K562 (cell line): ENCODE measurements around the gene OPCML. TPM values are rescaled to one million over a fixed set of nuclear protein-coding genes. Genes with fewer than 3 reads are reported as not detected.

Experiments
- ATAC-seq: fragments of 200-7000 bp; cut with Tn5 transposase; 3 replicates; pipeline ENCODE4 v1.9.1; 2020; ENCODE audit warnings: moderate library complexity
- BruUV-seq: library from RNA; stranded (reverse); fragments of 400-500 nt; replicated peaks from 2 replicates; lab custom pipeline; 2021; lab: Mats Ljungman, UMichigan
- CTCF ChIA-PET: fragments of 300-600 bp; formaldehyde crosslinking; extraction: SDS; loops from one replicate; lab custom pipeline; 2021; ENCODE audit warnings: low intra/inter-chr PET ratio; lab: Yijun Ruan, JAX
- POLR2A ChIA-PET: fragments of 300-600, 350-650 bp; sonication (Branson Sonifier 250); formaldehyde crosslinking; extraction: SDS; loops from one replicate; lab custom pipeline; 2021; ENCODE audit warnings: antibody characterized with exemption, inconsistent platforms; lab: Yijun Ruan, JAX
- DNase-seq, 4 experiments: peaks; one replicate each; pipeline versions ENCODE4 v3.0.0 to v3.0.0-alpha.2; 2011 to 2018; ENCODE audit warnings: low spot score in 3 of 4, mixed read lengths in 3 of 4; ENCODE audit errors: extremely low read depth in 1 of 4
- FAIRE-seq: peaks from 2 replicates; lab custom pipeline; 2011; peaks lifted over from hg19 to GRCh38; lab: Jason Lieb, UNC
- H2AFZ ChIP-seq: 2 replicates; pipeline ENCODE4 v1.6.0; 2011; ENCODE audit warnings: low read depth, low read length, control low read depth, inconsistent platforms
- H3K27ac ChIP-seq: fragments of 200-600 bp; 3 replicates; pipeline ENCODE4 v1.8.0; 2011; ENCODE audit warnings: low read depth, mild to moderate bottlenecking, control low read depth, inconsistent platforms, low read length, moderate library complexity, mixed read lengths; ENCODE audit errors: extremely low read depth
- H3K27me3 ChIP-seq, 2 experiments: fragments of 300-600 bp in 1 of 2; 2 replicates in 1 of 2; 3 replicates in 1 of 2; pipeline versions ENCODE4 v1.6.0 to v1.8.0; 2011; ENCODE audit warnings: inconsistent platforms in 2 of 2, low read length in 2 of 2, mild to moderate bottlenecking in 1 of 2, mixed read lengths in 1 of 2, moderate library complexity in 1 of 2; ENCODE audit not compliant: control insufficient read depth in 2 of 2, insufficient read depth in 2 of 2
- H3K36me3 ChIP-seq: fragments of 300-600 bp; 3 replicates; pipeline ENCODE4 v1.8.0; 2011; ENCODE audit warnings: mild to moderate bottlenecking, low read length, inconsistent platforms; ENCODE audit not compliant: control insufficient read depth, insufficient read depth
- H3K4me1 ChIP-seq, 2 experiments: fragments of 200-600 bp in 1 of 2; replicated peaks in 1 of 2; 2 replicates in 1 of 2; 3 replicates in 1 of 2; pipeline versions ENCODE4 v1.5.1 to v1.8.0; 2011; ENCODE audit warnings: inconsistent platforms in 2 of 2, low read length in 2 of 2, mild to moderate bottlenecking in 1 of 2, mixed read lengths in 1 of 2, moderate library complexity in 1 of 2; ENCODE audit not compliant: control insufficient read depth in 2 of 2, insufficient read depth in 2 of 2
- H3K4me2 ChIP-seq: 2 replicates; pipeline ENCODE4 v1.6.1; 2011; ENCODE audit warnings: low read length, control low read depth, inconsistent platforms, mixed read lengths; ENCODE audit not compliant: insufficient read depth
- H3K4me3 ChIP-seq: fragments of 200-600 bp; sonication (generic), shearing (Covaris generic); 2 replicates; pipeline ENCODE4 v1.5.1; 2016; ENCODE audit warnings: control low read depth, inconsistent platforms
- H3K79me2 ChIP-seq: fragments of 200-600 bp; 3 replicates; pipeline ENCODE4 v1.8.0; 2011; ENCODE audit warnings: low read length, inconsistent platforms; ENCODE audit not compliant: control insufficient read depth, insufficient read depth
- H3K9ac ChIP-seq, 2 experiments: 2 replicates each; pipeline versions ENCODE4 v1.6.0 to v1.6.1; 2011; ENCODE audit warnings: low read depth in 2 of 2, low read length in 2 of 2, control low read depth in 1 of 2, inconsistent platforms in 1 of 2, mild to moderate bottlenecking in 1 of 2, mixed read lengths in 1 of 2; ENCODE audit not compliant: insufficient read depth in 1 of 2
- H3K9me1 ChIP-seq: one replicate; pipeline ENCODE4 v1.6.0; 2011; ENCODE audit warnings: inconsistent platforms, mild to moderate bottlenecking, low read length, moderate library complexity; ENCODE audit not compliant: control insufficient read depth, insufficient read depth
- H3K9me3 ChIP-seq: replicated peaks from 2 replicates; pipeline ENCODE4 v1.5.1; 2011; ENCODE audit warnings: low read depth, low read length, inconsistent platforms; ENCODE audit not compliant: control insufficient read depth, insufficient read depth
- H4K20me1 ChIP-seq: replicated peaks from 2 replicates; pipeline ENCODE4 v1.6.1; 2011; ENCODE audit warnings: low read length, inconsistent platforms, mixed read lengths; ENCODE audit not compliant: control insufficient read depth, insufficient read depth
- ADNP ChIP-seq: fragments of 200-800 bp; sonication (Bioruptor generic); IDR thresholded peaks from 2 replicates; pipeline ENCODE4 v1.6.1; 2016; ENCODE audit warnings: missing genetic modification characterization, missing compliant biosample characterization
- CBX5 ChIP-seq: IDR thresholded peaks from 2 replicates; pipeline ENCODE4 v1.6.1; 2014; ENCODE audit warnings: low read depth, borderline replicate concordance
- CHCHD3 ChIP-seq: fragments of 250-450 bp; sonication (Bioruptor Pico); IDR thresholded peaks from 2 replicates; pipeline ENCODE4 v2.1.2; 2022; ENCODE audit warnings: mild to moderate bottlenecking
- CREBBP ChIP-seq: IDR thresholded peaks from one replicate; pipeline ENCODE4 v1.6.1; 2012; ENCODE audit warnings: low read depth, mild to moderate bottlenecking, control low read depth, inconsistent platforms, low read length
- E2F3 ChIP-seq: fragments of 250-450 bp; sonication (Bioruptor Pico); IDR thresholded peaks from 2 replicates; pipeline ENCODE4 v1.4.0; 2020; ENCODE audit warnings: mild to moderate bottlenecking
- FOXM1 ChIP-seq, 2 experiments: fragments of 450-650 bp in 1 of 2; sonication (generic) in 1 of 2; formaldehyde crosslinking in 1 of 2; IDR thresholded peaks; 2 replicates each; pipeline versions ENCODE4 v1.6.1 to v1.9.0; 2017 to 2022; ENCODE audit warnings: low read depth in 2 of 2, mild to moderate bottlenecking in 2 of 2, missing genetic modification reagents in 1 of 2, moderate library complexity in 1 of 2
- HDAC6 ChIP-seq: IDR thresholded peaks from 2 replicates; pipeline ENCODE4 v1.6.1; 2012; ENCODE audit warnings: low read depth, mild to moderate bottlenecking, control low read depth, inconsistent platforms, low read length, moderate library complexity
- ILF3 ChIP-seq: fragments of 450-650 bp; IDR thresholded peaks from 2 replicates; pipeline ENCODE4 v1.6.1; 2018; ENCODE audit warnings: antibody characterized with exemption, mild to moderate bottlenecking, moderate library complexity, borderline replicate concordance
- MXD1 ChIP-seq: fragments of 250-450 bp; sonication (Bioruptor Pico); IDR thresholded peaks from 2 replicates; pipeline ENCODE4 v1.8.0; 2021; ENCODE audit warnings: borderline replicate concordance, mild to moderate bottlenecking, moderate library complexity; ENCODE audit not compliant: poor library complexity, severe bottlenecking
- RBFOX2 ChIP-seq: fragments of 200-400 bp; formaldehyde crosslinking; IDR thresholded peaks from 2 replicates; pipeline ENCODE4 v1.6.1; 2017; ENCODE audit warnings: low read depth, mild to moderate bottlenecking, low read length, moderate library complexity
- RCOR1 ChIP-seq, 2 experiments: IDR thresholded peaks; 2 replicates each; pipeline ENCODE4 v1.6.1; 2012; ENCODE audit warnings: low read depth in 2 of 2, low read length in 2 of 2, borderline replicate concordance in 1 of 2, improper control_type of control experiment in 1 of 2
- U2AF1 ChIP-seq: fragments of 200-400 bp; formaldehyde crosslinking; optimal IDR thresholded peaks from 2 replicates; pipeline ENCODE3; 2017; ENCODE audit warnings: mild to moderate bottlenecking, low read depth, low read length, moderate library complexity
- ZFPM2 ChIP-seq: fragments of 250-450 bp; sonication (Bioruptor Pico); IDR thresholded peaks from 2 replicates; pipeline ENCODE4 v1.5.1; 2022; ENCODE audit warnings: mild to moderate bottlenecking
- ZNF253 ChIP-seq: fragments of 250-450 bp; sonication (Bioruptor Pico); conservative IDR thresholded peaks from 2 replicates; pipeline ENCODE4 v1.6.1; 2021; ENCODE audit warnings: mild to moderate bottlenecking
- WGBS: fragments of 100-300 bp; shearing (Covaris generic); methylation state at CpG from one replicate; pipeline ENCODE4 v1.1.6; 2016; ENCODE audit warnings: low coverage, mixed read lengths; ENCODE audit not compliant: insufficient coverage; ENCODE audit errors: missing lambda C conversion rate; 5-methylcytosine and 5-hydroxymethylcytosine counted together
- in situ Hi-C: fragments of 300-500 bp; cut with MboI; formaldehyde crosslinking; loops from 4 replicates; pipeline ENCODE4 v1.15.0; 2018; ENCODE audit warnings: inconsistent platforms, mixed read lengths
- intact Hi-C: fragments of 100-400 bp; cut with micrococcal nuclease; formaldehyde crosslinking; loops from 2 replicates; pipeline ENCODE4 v1.14.2; 2022
- polyA plus RNA-seq, 8 experiments: library from polyadenylated mRNA; depleted of rRNA in 4 of 8; stranded (reverse) in 5 of 8; unstranded in 3 of 8; fragments of >200 nt; fragmentation: Nextera tagmentation in 2 of 8; fragmentation: Illumina TruSeq in 1 of 8; extraction: Ambion mirVana in 2 of 8; extraction: Trizol in 1 of 8; gene quantifications; 2 replicates each; pipeline versions ENCODE4 v1.2.1 to v1.2.3, GENCODE V29; 2011 to 2014; ENCODE audit warnings: inconsistent platforms in 1 of 8, missing spikeins in 1 of 8
- total RNA-seq, 7 experiments: library from RNA; depleted of rRNA in 6 of 7; stranded (reverse); fragments of >200 nt in 6 of 7; fragmentation: Illumina TruSeq in 2 of 7; extraction: Trizol in 2 of 7; gene quantifications; 2 replicates each; pipeline versions ENCODE4 v1.2.1 to v1.2.3, GENCODE V29; 2011 to 2021; ENCODE audit warnings: low replicate concordance in 1 of 7
- TF ChIP-seq, protein P1 (sequence below): fragments of 450-650 bp; IDR thresholded peaks from 2 replicates; pipeline ENCODE4 v1.6.1; 2017; ENCODE audit warnings: antibody characterized with exemption
- TF ChIP-seq, protein P2 (sequence below): fragments of 450-650 bp; formaldehyde crosslinking; conservative IDR thresholded peaks from 2 replicates; pipeline ENCODE4 v1.4.0; 2022; ENCODE audit warnings: mild to moderate bottlenecking, missing genetic modification characterization

OPCML gene
- total and polyA plus RNA-seq, 9 of the 15 experiments (the other 6 are each of a cell fraction or from before 2014, with no cell fraction given) = not detected

- TF ChIP-seq, protein P1, sequence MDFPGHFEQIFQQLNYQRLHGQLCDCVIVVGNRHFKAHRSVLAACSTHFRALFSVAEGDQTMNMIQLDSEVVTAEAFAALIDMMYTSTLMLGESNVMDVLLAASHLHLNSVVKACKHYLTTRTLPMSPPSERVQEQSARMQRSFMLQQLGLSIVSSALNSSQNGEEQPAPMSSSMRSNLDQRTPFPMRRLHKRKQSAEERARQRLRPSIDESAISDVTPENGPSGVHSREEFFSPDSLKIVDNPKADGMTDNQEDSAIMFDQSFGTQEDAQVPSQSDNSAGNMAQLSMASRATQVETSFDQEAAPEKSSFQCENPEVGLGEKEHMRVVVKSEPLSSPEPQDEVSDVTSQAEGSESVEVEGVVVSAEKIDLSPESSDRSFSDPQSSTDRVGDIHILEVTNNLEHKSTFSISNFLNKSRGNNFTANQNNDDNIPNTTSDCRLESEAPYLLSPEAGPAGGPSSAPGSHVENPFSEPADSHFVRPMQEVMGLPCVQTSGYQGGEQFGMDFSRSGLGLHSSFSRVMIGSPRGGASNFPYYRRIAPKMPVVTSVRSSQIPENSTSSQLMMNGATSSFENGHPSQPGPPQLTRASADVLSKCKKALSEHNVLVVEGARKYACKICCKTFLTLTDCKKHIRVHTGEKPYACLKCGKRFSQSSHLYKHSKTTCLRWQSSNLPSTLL = no peak
Measured at GRCh38 chr11:132771746-132772145, 760.6 kb downstream of the OPCML start (continued).

GRCh38 chr11:132770829-132771530 is 761.3 kb downstream of the OPCML start:
- Histone ChIP-seq H3K4me1 (no peaks in the 10 kb centered on the region), H3K9me1 (no peaks in the 10 kb centered on the region), H3K79me2 (no peaks in the 10 kb centered on the region), H3K4me3 (no peak overlapping the region), H3K4me2 (no peak overlapping the region), H3K27ac (no peak overlapping the region), H4K20me1 (no peaks in the 10 kb centered on the region), H3K9ac (no peak overlapping the region), H3K36me3 (no peaks in the 10 kb centered on the region), H3K27me3 (no peaks in the 10 kb centered on the region), H2AFZ (no peak overlapping the region), H3K9me3 (no peaks in the 10 kb centered on the region; the same call in 1 of the 2 replicates)
- ATAC-seq = no peak
- BruUV-seq = no TSS peak
- intact Hi-C loops = no loop called here
- 0% methylated on average over 7 of the region's 7 CpGs for whole genome bisulfite sequencing
- TF ChIP-seq HDAC6 (no peak), FOXM1 (IDR thresholded peaks at IDR 0.05; ENCODE audit: low read depth) (no peak), FOXM1 (CRISPR knock-in tag; IDR thresholded peaks at IDR 0.05; ENCODE audit: low read depth) (no peak), U2AF1 (no peak), MXD1 (CRISPR knock-in tag) (no peak), RCOR1 (IDR thresholded peaks at IDR 0.05; ENCODE audit: borderline replicate concordance in 1 of 2, low read depth in 2 of 2, low read length in 2 of 2) (no peak), CHCHD3 (no peak), ADNP (no peak), ILF3 (no peak), CBX5 (no peak), ZFPM2 (CRISPR knock-in tag) (no peak), RBFOX2 (no peak), ZNF253 (CRISPR knock-in tag) (no peak), CREBBP (no peak), E2F3 (CRISPR knock-in tag) (no peak)
- TF ChIP-seq, protein P2, sequence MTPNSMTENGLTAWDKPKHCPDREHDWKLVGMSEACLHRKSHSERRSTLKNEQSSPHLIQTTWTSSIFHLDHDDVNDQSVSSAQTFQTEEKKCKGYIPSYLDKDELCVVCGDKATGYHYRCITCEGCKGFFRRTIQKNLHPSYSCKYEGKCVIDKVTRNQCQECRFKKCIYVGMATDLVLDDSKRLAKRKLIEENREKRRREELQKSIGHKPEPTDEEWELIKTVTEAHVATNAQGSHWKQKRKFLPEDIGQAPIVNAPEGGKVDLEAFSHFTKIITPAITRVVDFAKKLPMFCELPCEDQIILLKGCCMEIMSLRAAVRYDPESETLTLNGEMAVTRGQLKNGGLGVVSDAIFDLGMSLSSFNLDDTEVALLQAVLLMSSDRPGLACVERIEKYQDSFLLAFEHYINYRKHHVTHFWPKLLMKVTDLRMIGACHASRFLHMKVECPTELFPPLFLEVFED (CRISPR knock-in tag) = no peak
- POLR2A ChIA-PET = no interaction called here
- in situ Hi-C loops = no loop called here
- no peak for FAIRE-seq
- CTCF ChIA-PET = no interaction called here
- no peak for DNase-seq
